GM19240 (cell line): ENCODE results near the gene NCR2.

ENCODE experiments used
- DNase-seq: peaks from one replicate; pipeline ENCODE4 v3.0.0; 2011; ENCODE audit warnings: low spot score; ENCODE audit not compliant: insufficient read length

The NCR2 gene

GRCh38 chr6:41358503-41358902, 23.1 kb downstream of the NCR2 start:
- DNase-seq, result no peak

- no peak for DNase-seq
These were observed 24.4 kb downstream of the NCR2 start for GRCh38 chr6:41359617-41360313.

- DNase-seq, result no peak
These were observed 24.9 kb downstream of the NCR2 start for GRCh38 chr6:41360314-41360685.

- DNase-seq, result no peak
These were observed 30.7 kb downstream of the NCR2 start for GRCh38 chr6:41366150-41366549.

- no peak for DNase-seq
These were observed 31.7 kb downstream of the NCR2 start for GRCh38 chr6:41367061-41367460.

- DNase-seq, result no peak
These were observed 32.3 kb downstream of the NCR2 start for GRCh38 chr6:41367700-41368099.

GRCh38 chr6:41370488-41371111, 35.2 kb downstream of the NCR2 start:
- no peak for DNase-seq

GRCh38 chr6:41371461-41371991, 36.1 kb downstream of the NCR2 start:
- DNase-seq, result no peak

- DNase-seq, result no peak
These were observed 36.8 kb downstream of the NCR2 start for GRCh38 chr6:41371992-41372831.

GRCh38 chr6:41372832-41373626, 37.6 kb downstream of the NCR2 start:
- no peak for DNase-seq

- no peak for DNase-seq
These were observed 38.2 kb downstream of the NCR2 start for GRCh38 chr6:41373627-41373918.

GRCh38 chr6:41373919-41374617, 38.7 kb downstream of the NCR2 start:
- no peak for DNase-seq

- DNase-seq, result no peak
These were observed 39.5 kb downstream of the NCR2 start for GRCh38 chr6:41374618-41375590.

- no peak for DNase-seq
These were observed 40.3 kb downstream of the NCR2 start for GRCh38 chr6:41375598-41376151.

- DNase-seq, result no peak
These were observed 40.8 kb downstream of the NCR2 start for GRCh38 chr6:41376176-41376575.

- DNase-seq, result no peak
These were observed 41.7 kb downstream of the NCR2 start for GRCh38 chr6:41377071-41377470.

GRCh38 chr6:41379306-41379705, 43.9 kb downstream of the NCR2 start:
- no peak for DNase-seq

- DNase-seq, result no peak
These were observed 51.2 kb downstream of the NCR2 start for GRCh38 chr6:41386594-41386993.

- no peak for DNase-seq
These were observed 56.8 kb downstream of the NCR2 start for GRCh38 chr6:41392246-41392645.
